ENCODE data around the gene SPINDOC. TPM values are rescaled to one million over a fixed set of nuclear protein-coding genes. Genes with fewer than 3 reads are reported as not detected.

The SPINDOC gene
- total RNA-seq, 1 experiment from 2014 or later = 50.9 TPM

DNA sequence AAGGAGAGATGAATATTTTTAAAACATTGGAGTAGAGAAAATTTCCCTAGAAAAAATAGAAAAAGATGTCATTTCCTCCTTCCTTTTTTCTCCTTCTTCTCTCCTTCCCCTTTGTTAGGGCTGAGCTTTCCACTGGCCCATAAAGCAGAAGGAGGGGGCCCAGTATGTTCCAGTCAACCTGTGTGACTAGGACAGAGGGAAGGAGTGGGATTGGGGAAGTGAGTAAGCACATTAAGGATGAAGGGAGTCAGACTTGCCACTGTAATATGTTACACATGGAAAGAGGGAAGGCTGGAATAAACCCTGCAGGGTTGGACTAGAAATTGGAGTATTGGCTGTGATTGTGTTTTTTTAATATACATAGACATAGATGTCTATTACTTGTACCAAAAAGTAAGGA lies 20.1 kb upstream of the SPINDOC start (continued):
- TF ChIP-seq SP1 (IDR thresholded peaks at IDR 0.05; ENCODE audit: low read depth) (no peak), EZH2phosphoT487 (IDR thresholded peaks at IDR 0.05; ENCODE audit: borderline replicate concordance) (no peak)

- intact Hi-C loops (cut with micrococcal nuclease) = no loop called here
- no peaks in the 10 kb centered on the region for H3K36me3 ChIP-seq (ENCODE audit: control insufficient read depth in 1 of 2, insufficient read depth in 2 of 2, low read length in 2 of 2)
- RAD21 ChIA-PET (ENCODE audit: low non-redundant PET in 1 of 2, low total read pairs in 2 of 2, uncharacterized antibody in 2 of 2, unreplicated experiment in 2 of 2) = no interaction called here
- TF ChIP-seq CBX3 (IDR thresholded peaks at IDR 0.05; ENCODE audit: low read depth) = no peak
- TF ChIP-seq ZNF274 (IDR thresholded peaks at IDR 0.05; ENCODE audit: low read depth, low read length) = no peak
- peaks cover 7 to 8% of the 10 kb centered on the region in 2 experiments; a peak in 3 of 4 replicates for H3K9me3 ChIP-seq (ENCODE audit: control insufficient read depth in 1 of 2, insufficient read depth in 1 of 2, low read depth in 1 of 2, low read length in 2 of 2)
- no peak for DNase-seq (ENCODE audit: low read depth, low spot score)
- H3K4me2 ChIP-seq (ENCODE audit: low read length) = no peak overlapping the region
- ATAC-seq = no peak
- H3K27ac ChIP-seq (ENCODE audit: low read depth, low read length) = no peak overlapping the region
- H3K4me1 ChIP-seq (ENCODE audit: control insufficient read depth in 1 of 2, insufficient read depth in 2 of 2, low read length in 2 of 2) = no peaks in the 10 kb centered on the region
- no peak overlapping the region for H3K9ac ChIP-seq (ENCODE audit: low read length)
- no TSS peak for BruUV-seq (replicated peaks)
- H3K27me3 ChIP-seq (ENCODE audit: insufficient read depth, low read length) = no peaks in the 10 kb centered on the region
- no peaks in the 10 kb centered on the region for H4K20me1 ChIP-seq (ENCODE audit: insufficient read depth)
- H3K79me2 ChIP-seq (ENCODE audit: insufficient read depth, low read length) = no peaks in the 10 kb centered on the region
- H3K9me2 ChIP-seq (ENCODE audit: insufficient read depth) = no peaks in the 10 kb centered on the region
- CTCF ChIA-PET = no interaction called here
- POLR2A ChIA-PET = no interaction called here
- no peak overlapping the region for H3K4me3 ChIP-seq (replicated peaks in 1 of 2; ENCODE audit: low read depth in 1 of 2, low read length in 2 of 2)
- H2AFZ ChIP-seq (ENCODE audit: low read depth, low read length, poor library complexity, severe bottlenecking) = no peak overlapping the region
These were observed 18.2 kb upstream of the SPINDOC start for GRCh38 chr11:63795066-63795465.

DNA sequence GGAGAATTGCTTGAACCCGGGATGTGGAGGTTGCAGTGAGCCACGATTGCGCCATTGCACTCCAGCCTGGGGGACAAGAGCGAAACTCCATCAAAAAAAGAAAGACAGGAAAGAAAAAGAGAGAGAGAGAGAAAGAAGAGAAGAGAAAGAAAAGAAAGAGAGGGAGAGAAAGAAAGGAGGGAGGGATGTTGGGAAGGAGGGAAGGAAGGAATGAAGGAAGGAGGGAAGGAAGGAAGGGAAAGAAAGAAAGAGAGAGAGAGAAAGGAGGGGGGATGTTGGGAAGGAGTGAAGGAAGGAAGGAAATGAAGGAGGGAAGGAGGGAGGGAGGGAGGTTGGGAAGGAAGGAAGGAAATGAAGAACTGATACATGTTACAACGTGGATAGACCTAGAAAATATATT lies 12.3 kb upstream of the SPINDOC start:
- ATAC-seq = no peak
- Histone ChIP-seq H3K9me3 (ENCODE audit: control insufficient read depth in 1 of 2, insufficient read depth in 1 of 2, low read depth in 1 of 2, low read length in 2 of 2) (no peaks in the 10 kb centered on the region), H4K20me1 (ENCODE audit: insufficient read depth) (no peaks in the 10 kb centered on the region), H3K9ac (ENCODE audit: low read length) (no peak overlapping the region), H3K4me3 (replicated peaks in 1 of 2; ENCODE audit: low read depth in 1 of 2, low read length in 2 of 2) (no peak overlapping the region), H3K9me2 (ENCODE audit: insufficient read depth) (no peaks in the 10 kb centered on the region), H3K27ac (ENCODE audit: low read depth, low read length) (no peak overlapping the region), H3K36me3 (ENCODE audit: control insufficient read depth in 1 of 2, insufficient read depth in 2 of 2, low read length in 2 of 2) (no peaks in the 10 kb centered on the region), H3K79me2 (ENCODE audit: insufficient read depth, low read length) (no peaks in the 10 kb centered on the region), H3K4me1 (ENCODE audit: control insufficient read depth in 1 of 2, insufficient read depth in 2 of 2, low read length in 2 of 2) (peaks cover 12 to 29% of the 10 kb centered on the region in 2 experiments; a peak in 3 of 4 replicates), H3K4me2 (ENCODE audit: low read length) (no peak overlapping the region), H3K27me3 (ENCODE audit: insufficient read depth, low read length) (no peaks in the 10 kb centered on the region), H2AFZ (ENCODE audit: low read depth, low read length, poor library complexity, severe bottlenecking) (no peak overlapping the region)
- no peak for DNase-seq (ENCODE audit: low read depth, low spot score)
- BruUV-seq (replicated peaks) = no TSS peak
- ChIA-PET RAD21 (ENCODE audit: low non-redundant PET in 1 of 2, low total read pairs in 2 of 2, uncharacterized antibody in 2 of 2, unreplicated experiment in 2 of 2) (no interaction called here), CTCF (no interaction called here), POLR2A (no interaction called here)
- intact Hi-C loops (cut with micrococcal nuclease) = no loop called here
- TF ChIP-seq MAX (IDR thresholded peaks at IDR 0.05) (no peak), EZH2phosphoT487 (IDR thresholded peaks at IDR 0.05; ENCODE audit: borderline replicate concordance) (no peak), EZH2 (IDR thresholded peaks at IDR 0.05) (no peak), REST (IDR thresholded peaks at IDR 0.05; ENCODE audit: low read depth) (no peak), CBX3 (IDR thresholded peaks at IDR 0.05; ENCODE audit: low read depth) (no peak), SP1 (IDR thresholded peaks at IDR 0.05; ENCODE audit: low read depth) (no peak), TCF7L2 (IDR thresholded peaks at IDR 0.05; ENCODE audit: borderline replicate concordance, extremely low read depth, insufficient read depth, insufficient read length) (no peak), YY1 (IDR thresholded peaks at IDR 0.05; ENCODE audit: extremely low read depth, insufficient replicate concordance, low read depth, low read length) (no peak), ZNF274 (IDR thresholded peaks at IDR 0.05; ENCODE audit: low read depth, low read length) (no peak), POLR2A (IDR thresholded peaks at IDR 0.05; ENCODE audit: borderline replicate concordance, extremely low read depth, insufficient read depth, insufficient read length) (no peak), RAD21 (IDR thresholded peaks at IDR 0.05; ENCODE audit: low read depth) (no peak), ELF1 (IDR thresholded peaks at IDR 0.05; ENCODE audit: borderline replicate concordance, low read depth) (no peak), CTCF (IDR thresholded peaks at IDR 0.05 in 2 of 3, conservative IDR thresholded peaks at IDR 0.05 in 1 of 3; ENCODE audit: borderline replicate concordance in 1 of 3, insufficient read depth in 1 of 3, low read depth in 2 of 3, low read length in 2 of 3) (no peak)
